Activated T-helper 17 cell treated with anti-CD3 and anti-CD28 coated beads, Interleukin-2, amount 50 U/mL, for 72 hours (primary cell): ENCODE results near the gene UNKL. TPM values are rescaled to one million over a fixed set of nuclear protein-coding genes. Genes with fewer than 3 reads are reported as not detected.
A peak's percentile ranks its signal among the peaks of the same experiment; 100 is the strongest.

Source experiments
- ATAC-seq: fragments of 150-1000 bp; cut with Tn5 transposase; replicated peaks from 2 replicates; pipeline ENCODE4 v1.10.0; 2021; ENCODE audit warnings: mild to moderate bottlenecking, moderate library complexity
- H3K27ac Mint-ChIP-seq: one replicate; pipeline ENCODE4 v1.8.0; 2022; ENCODE audit warnings: mixed read lengths
- H3K27me3 Mint-ChIP-seq: one replicate; pipeline ENCODE4 v1.8.0; 2022; ENCODE audit warnings: mixed read lengths
- H3K36me3 Mint-ChIP-seq: one replicate; pipeline ENCODE4 v1.8.0; 2022; ENCODE audit warnings: low read depth, mild to moderate bottlenecking, mixed read lengths
- H3K4me1 Mint-ChIP-seq: one replicate; pipeline ENCODE4 v1.8.0; 2022; ENCODE audit warnings: mixed read lengths
- H3K4me3 Mint-ChIP-seq: one replicate; pipeline ENCODE4 v1.8.0; 2022; ENCODE audit warnings: mild to moderate bottlenecking, mixed read lengths
- H3K9me3 Mint-ChIP-seq: one replicate; pipeline ENCODE4 v1.8.0; 2022; ENCODE audit warnings: mixed read lengths
- total RNA-seq, 2 donors: library from RNA; stranded (reverse); gene quantifications; one replicate each; pipeline ENCODE4 v1.2.3, GENCODE V29; 2022

The UNKL gene
- total RNA-seq = 10 to 100 TPM; 36.4 to 76.4 TPM

DNA sequence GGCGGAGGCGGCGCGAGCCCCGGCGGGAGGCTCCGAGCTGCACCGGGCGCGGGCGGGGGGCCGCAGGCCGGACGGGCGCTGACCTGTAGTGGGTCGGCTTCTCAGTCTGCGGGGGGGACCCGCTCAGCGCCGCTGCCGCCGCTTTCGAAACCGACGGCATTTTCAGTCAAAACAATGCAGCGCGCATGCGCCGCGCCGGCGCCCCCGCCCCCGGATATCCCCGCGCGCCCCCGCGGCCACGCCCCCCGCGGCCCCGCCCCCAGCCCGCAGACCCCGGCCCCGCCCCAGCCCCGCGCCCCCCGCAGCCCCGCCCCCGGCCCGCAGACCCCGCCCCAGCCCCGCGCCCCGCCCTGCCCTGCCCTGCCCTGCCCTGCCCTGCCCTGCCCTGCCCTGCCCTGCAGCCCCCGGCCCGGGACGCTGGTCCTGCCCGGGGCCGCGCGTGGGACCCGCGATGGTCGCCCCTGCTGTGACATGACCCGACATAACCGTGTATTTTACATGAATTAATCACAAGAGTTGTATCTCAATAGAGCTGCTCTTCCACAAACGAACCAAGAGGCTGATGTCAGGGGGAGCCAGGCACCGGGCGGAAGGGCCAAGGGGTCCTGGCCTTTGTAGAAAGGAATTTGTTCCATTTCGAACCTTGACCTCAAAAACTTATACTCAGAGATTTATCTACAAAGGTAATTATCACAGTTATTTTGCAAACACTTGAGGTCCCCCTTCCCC lies at the start of gene UNKL:
Gene UNKL (minus strand): TSS at position 173 of the 729 bp plus-strand sequence. CDS start 13 bp downstream, at position 160.
- peaks cover 41% of the 10 kb centered on the region for H3K36me3 Mint-ChIP-seq
- no peaks in the 10 kb centered on the region for H3K4me1 Mint-ChIP-seq
- peak within 1 kb of the TSS; percentile 70 for H3K4me3 Mint-ChIP-seq
- peak within 1 kb of the TSS; percentile 79 for H3K27ac Mint-ChIP-seq
- no peaks in the 10 kb centered on the region for H3K27me3 Mint-ChIP-seq
- H3K9me3 Mint-ChIP-seq = no peaks in the 10 kb centered on the region
- peak; percentile 73 for ATAC-seq

DNA sequence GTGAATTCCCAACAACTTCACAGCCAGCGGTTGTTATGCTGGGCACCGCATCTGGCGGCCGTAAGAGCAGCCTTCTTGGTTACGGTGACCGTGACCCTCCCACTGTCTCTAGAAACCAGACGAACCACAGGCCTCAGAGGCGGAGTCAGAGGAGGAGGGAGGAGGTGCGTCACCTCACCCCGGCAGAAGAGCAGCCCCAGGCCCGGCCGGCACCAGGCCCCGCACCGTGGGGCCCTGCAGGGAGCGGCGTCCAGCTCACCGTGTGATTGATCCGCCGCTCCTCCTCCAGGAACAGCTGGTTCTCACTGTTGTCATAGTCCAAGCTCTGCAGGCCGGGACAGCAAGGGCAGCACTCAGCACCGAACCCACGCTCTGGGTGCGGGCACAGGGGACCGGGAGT lies 46.6 kb upstream of the UNKL start:
- Mint-ChIP-seq H3K9me3 (no peaks in the 10 kb centered on the region), H3K27me3 (no peaks in the 10 kb centered on the region), H3K4me3 (no peak overlapping the region), H3K36me3 (peaks cover 10% of the 10 kb centered on the region), H3K27ac (no peak overlapping the region), H3K4me1 (peaks cover 4% of the 10 kb centered on the region)
- ATAC-seq = no peak

DNA sequence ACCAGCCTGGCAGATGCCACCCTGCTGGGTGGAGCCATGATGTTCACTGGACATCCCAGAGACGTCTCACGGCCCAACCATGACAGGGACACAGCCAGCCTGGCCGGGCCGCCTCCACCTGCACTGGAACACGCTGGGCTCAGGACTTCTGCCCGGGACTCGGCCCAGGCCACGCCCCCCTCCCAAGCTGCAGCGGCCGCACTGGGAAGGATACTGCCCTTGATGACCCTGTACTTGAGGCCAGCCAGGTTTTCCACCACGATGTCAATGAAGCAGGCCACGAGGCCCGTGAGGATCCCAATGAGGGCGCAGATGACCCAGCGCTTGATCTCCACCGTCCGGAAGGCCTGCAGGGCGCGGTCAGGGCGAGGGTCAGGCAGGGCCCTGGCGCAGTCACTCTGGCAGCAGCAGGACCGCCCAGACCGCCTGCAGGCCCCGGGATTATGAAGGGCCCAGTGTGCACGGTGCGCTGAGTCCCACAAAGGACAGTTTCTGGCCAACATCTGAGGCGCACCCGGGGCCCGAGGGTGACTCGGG lies 46.2 kb upstream of the UNKL start:
- no peak for ATAC-seq
- Mint-ChIP-seq H3K4me1 (peaks cover 4% of the 10 kb centered on the region), H3K27ac (no peak overlapping the region), H3K27me3 (no peaks in the 10 kb centered on the region), H3K36me3 (peaks cover 10% of the 10 kb centered on the region), H3K4me3 (no peak overlapping the region), H3K9me3 (no peaks in the 10 kb centered on the region)

DNA sequence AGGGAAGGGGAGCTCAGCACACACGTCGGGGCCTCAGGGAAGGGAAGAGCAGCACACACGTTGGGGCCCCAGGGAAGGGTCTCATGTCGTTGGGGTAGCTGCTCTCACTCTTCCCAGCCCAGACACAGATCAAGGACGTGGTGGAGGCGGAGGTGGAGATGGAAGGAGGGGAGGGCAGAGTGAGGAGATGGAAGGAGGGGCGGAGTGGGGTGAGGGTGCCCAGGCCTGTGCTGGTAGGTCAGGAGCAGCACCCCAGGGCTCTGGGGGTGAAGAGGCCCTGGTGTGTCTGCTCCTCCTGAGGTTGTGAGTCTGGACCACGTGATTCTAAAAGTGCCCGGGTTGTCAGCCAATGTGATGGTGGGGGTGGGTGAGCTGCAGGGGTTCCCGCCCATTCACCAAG lies 45.5 kb upstream of the UNKL start:
- no peak overlapping the region for H3K4me3 Mint-ChIP-seq
- no peak for ATAC-seq
- H3K27ac Mint-ChIP-seq = no peak overlapping the region
- no peaks in the 10 kb centered on the region for H3K9me3 Mint-ChIP-seq
- peaks cover 10% of the 10 kb centered on the region for H3K36me3 Mint-ChIP-seq
- peaks cover 4% of the 10 kb centered on the region for H3K4me1 Mint-ChIP-seq
- H3K27me3 Mint-ChIP-seq = no peaks in the 10 kb centered on the region

DNA sequence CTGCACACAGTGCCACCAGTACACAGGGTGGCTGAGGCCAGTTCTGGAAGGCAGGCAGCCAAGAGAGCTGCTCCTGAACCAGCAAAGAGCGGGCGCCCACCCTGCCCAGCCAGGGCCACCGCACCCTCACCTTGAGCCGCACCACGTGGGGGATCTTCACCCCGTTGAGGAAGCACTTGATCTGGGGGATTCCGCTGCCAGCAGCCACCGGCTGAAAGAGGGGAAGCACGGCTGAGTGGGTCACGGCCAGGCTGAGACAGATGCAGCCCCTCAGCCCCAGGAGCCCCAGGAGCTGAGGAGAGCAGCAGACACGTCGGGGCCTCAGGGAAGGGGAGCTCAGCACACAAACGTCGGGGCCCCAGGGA lies 44.5 kb upstream of the UNKL start:
- Mint-ChIP-seq H3K4me3 (no peak overlapping the region), H3K36me3 (peaks cover 6% of the 10 kb centered on the region), H3K9me3 (no peaks in the 10 kb centered on the region), H3K4me1 (peaks cover 4% of the 10 kb centered on the region), H3K27ac (peak overlapping the region; percentile 36), H3K27me3 (no peaks in the 10 kb centered on the region)
- no peak for ATAC-seq

DNA sequence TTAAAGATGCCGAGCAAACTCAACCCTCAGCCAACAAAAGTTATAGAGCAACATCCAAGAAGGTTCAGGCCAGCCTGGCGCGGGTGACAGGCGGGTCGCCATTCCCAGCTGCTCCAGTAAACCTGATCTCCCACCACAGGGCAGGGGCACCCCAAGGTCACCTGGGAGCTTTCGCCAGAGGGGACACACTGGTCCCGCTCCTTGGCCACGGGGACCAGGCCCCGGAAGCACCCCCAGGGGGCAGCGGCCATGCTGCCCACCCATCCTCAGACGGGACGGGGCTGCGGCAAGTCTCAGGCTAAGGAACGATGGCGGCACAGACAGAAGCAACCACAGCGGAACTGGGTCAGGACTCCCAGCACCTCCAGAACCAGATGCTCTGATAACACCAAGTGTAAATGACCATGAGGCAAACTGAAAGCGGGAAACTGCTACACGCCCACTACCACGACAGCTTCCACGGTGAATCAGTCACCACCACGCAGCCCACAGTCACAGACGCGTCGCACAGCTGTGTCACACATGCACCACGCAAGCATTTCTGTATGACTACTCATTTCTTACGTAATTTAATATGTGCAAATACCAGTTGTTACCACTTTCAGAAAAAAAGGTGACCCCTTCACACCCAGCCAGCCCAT lies 44.0 kb upstream of the UNKL start:
- ATAC-seq = peak; percentile 90
- Mint-ChIP-seq H3K4me1 (peaks cover 4% of the 10 kb centered on the region), H3K36me3 (peaks cover 6% of the 10 kb centered on the region), H3K4me3 (no peak overlapping the region), H3K9me3 (no peaks in the 10 kb centered on the region), H3K27ac (peak overlapping the region; percentile 36), H3K27me3 (no peaks in the 10 kb centered on the region)

- Mint-ChIP-seq H3K27me3 (no peaks in the 10 kb centered on the region), H3K4me3 (no peak overlapping the region), H3K36me3 (peaks cover 13% of the 10 kb centered on the region), H3K4me1 (peaks cover 4% of the 10 kb centered on the region), H3K27ac (peak overlapping the region; percentile 36), H3K9me3 (no peaks in the 10 kb centered on the region)
- ATAC-seq = peak; percentile 9
Observed at GRCh38 chr16:1457489-1458245, 43.2 kb upstream of the UNKL start.

- no peak for ATAC-seq
- Mint-ChIP-seq H3K4me1 (peaks cover 4% of the 10 kb centered on the region), H3K27ac (no peak overlapping the region), H3K9me3 (no peaks in the 10 kb centered on the region), H3K4me3 (no peak overlapping the region), H3K36me3 (peaks cover 13% of the 10 kb centered on the region), H3K27me3 (no peaks in the 10 kb centered on the region)
Observed at GRCh38 chr16:1456951-1457350, 42.4 kb upstream of the UNKL start.

GRCh38 chr16:1455190-1456171 lies 41.0 kb upstream of the UNKL start:
- no peaks in the 10 kb centered on the region for H3K9me3 Mint-ChIP-seq
- H3K4me1 Mint-ChIP-seq = peaks cover 4% of the 10 kb centered on the region
- no peak overlapping the region for H3K4me3 Mint-ChIP-seq
- peaks cover 13% of the 10 kb centered on the region for H3K36me3 Mint-ChIP-seq
- H3K27me3 Mint-ChIP-seq = no peaks in the 10 kb centered on the region
- H3K27ac Mint-ChIP-seq = no peak overlapping the region
- ATAC-seq = no peak

DNA sequence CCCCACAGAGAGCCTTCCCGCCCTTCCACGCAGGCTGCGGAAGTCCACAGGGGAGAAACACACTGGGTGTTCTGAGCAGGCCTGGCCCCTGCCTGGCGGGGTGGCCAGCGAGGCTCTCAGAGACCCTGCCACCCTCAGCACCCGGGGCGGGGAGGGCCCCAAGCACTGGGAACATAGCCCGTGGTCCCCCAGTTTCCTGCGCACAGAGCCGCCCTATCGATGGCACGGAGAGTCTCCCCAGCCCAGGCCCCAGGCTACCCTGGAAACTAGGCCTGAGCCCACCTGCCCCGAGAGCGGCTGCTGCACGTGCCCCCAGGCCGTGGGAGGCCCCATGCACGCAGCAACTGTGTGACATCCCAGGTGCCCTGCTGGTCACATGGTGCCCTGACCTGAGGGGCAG lies 40.1 kb upstream of the UNKL start:
- Mint-ChIP-seq H3K4me3 (no peak overlapping the region), H3K36me3 (peaks cover 13% of the 10 kb centered on the region), H3K27me3 (no peaks in the 10 kb centered on the region), H3K9me3 (no peaks in the 10 kb centered on the region), H3K4me1 (peaks cover 4% of the 10 kb centered on the region), H3K27ac (no peak overlapping the region)
- ATAC-seq = no peak

DNA sequence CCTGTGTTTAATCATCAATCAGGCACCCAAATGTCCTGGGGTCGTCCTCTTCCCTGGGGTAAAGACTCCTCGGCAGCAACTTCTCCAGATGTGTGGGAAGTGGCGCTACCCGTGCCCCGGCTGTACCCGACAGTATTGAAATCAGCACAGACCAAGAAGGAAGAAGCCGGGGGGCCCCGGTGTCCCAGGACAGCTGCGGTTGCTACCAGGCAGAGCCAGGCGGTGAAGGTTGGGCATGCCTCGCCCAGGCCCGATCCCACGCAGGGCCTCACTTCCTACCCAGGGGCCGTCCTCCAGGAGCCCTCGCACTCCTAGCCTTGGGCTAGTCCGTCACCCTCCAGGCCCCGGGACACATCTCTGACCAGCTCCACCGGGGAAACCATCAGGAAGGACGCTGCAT lies 38.8 kb upstream of the UNKL start:
- Mint-ChIP-seq H3K9me3 (no peaks in the 10 kb centered on the region), H3K27ac (no peak overlapping the region), H3K4me1 (no peaks in the 10 kb centered on the region), H3K36me3 (peaks cover 13% of the 10 kb centered on the region), H3K4me3 (no peak overlapping the region), H3K27me3 (no peaks in the 10 kb centered on the region)
- no peak for ATAC-seq

DNA sequence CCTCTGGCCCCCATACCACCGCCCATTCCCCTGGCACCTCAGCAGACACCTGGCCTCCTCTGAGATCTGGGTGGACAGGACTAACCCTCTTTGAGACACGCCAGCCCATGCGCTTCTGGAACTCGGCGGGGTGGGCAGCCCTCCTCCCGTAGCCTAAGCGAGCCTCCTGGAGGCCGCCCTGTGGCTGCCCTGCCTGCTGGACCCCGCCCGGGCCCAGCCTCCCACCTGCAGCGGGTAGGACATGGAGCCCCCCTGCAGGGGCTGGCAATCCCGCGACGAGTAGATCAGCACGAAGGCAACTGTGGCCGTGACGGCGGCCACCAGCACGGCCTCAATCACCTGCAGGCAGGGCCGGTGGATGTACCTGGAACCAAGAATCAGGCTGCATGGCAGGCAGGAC lies 38.0 kb upstream of the UNKL start:
- Mint-ChIP-seq H3K27me3 (no peaks in the 10 kb centered on the region), H3K27ac (no peak overlapping the region), H3K4me1 (no peaks in the 10 kb centered on the region), H3K4me3 (no peak overlapping the region), H3K9me3 (no peaks in the 10 kb centered on the region), H3K36me3 (peaks cover 13% of the 10 kb centered on the region)
- no peak for ATAC-seq

DNA sequence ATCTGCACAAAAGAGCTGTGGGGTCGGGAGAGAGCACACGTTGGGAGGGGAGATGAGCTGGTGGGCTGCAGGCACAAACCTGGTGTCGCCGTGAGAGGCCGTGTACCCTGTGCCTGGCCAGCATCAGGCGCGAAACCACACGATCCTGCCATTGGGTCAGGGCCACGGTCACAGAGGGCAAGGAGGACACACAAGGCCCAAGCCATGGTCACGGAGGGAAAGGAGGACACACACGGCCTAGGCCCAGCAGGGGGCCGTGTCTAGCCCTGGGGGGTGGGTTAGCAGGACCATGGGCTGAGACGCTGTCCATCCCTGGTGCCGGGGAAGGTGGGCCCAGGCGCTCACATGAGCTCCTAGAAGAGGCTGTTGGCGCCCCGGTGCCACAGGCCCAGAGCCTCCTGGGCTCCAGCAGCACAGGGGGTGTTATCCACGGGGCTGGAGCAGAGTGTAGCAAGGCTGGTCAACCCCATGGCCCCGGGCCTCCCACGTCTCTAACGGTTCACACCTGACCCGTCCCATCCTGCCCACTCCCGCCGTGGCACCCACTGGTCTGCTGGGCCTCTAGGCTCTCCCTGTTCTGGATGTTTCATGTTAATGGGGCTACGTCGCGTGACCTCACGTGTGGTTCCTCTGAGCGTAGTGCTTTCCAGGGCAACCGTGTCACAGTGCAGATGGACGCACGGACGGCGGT lies 37.3 kb upstream of the UNKL start:
- no peaks in the 10 kb centered on the region for H3K9me3 Mint-ChIP-seq
- no peak for ATAC-seq
- peaks cover 13% of the 10 kb centered on the region for H3K36me3 Mint-ChIP-seq
- H3K27ac Mint-ChIP-seq = no peak overlapping the region
- H3K4me1 Mint-ChIP-seq = no peaks in the 10 kb centered on the region
- no peak overlapping the region for H3K4me3 Mint-ChIP-seq
- no peaks in the 10 kb centered on the region for H3K27me3 Mint-ChIP-seq
